Measurements from ENCODE around the gene OTOA.

Gene OTOA

DNA sequence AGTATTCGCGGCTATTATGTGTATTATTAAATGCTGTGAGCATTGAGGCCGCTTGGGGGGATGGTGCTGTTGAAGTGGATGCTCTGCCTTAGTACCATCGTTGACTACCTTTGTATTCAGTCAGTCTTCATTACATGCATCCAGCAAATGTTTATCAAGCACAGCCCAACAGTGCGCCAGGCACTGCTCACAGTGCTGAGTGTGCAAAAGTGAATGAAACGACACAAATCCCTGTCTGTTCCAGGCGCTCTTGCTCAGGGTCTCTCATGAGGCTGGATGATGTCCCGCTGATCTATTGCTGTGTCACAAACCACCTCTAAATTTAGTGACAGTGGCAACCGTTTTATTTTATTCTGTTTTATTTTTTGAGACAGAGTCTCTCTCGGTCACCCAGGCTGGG is 53.8 kb downstream of the OTOA start:
- no peak overlapping the region for H3K4me2 ChIP-seq (ENCODE audit: insufficient read depth, low read length)

DNA sequence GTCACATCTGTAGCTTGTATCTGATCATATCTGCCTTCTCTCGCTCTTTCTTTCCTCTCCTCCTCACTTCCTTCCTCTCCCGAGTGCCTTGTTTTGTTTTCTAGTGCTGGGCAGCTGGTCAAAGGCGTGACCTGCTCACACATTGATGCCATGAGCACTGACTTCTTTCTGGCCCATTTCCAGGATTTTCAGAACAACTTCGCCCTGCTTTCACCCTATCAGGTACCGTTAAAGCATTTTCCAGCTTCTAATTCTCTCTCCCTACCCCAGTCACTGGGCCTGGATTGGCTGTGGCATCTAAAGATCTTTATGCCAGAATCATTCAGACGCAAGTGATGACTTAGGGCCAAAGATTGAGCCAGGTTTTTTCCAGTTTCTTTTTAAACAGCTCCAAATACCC is 55.5 kb downstream of the OTOA start:
- ATAC-seq (ENCODE audit: insufficient read depth, low read depth) (no peak), DNase-seq (no peak)
- no peaks in the 10 kb centered on the region for H3K9me3 ChIP-seq (ENCODE audit: insufficient read depth, low read length, severe bottlenecking)
- H4K20me1 ChIP-seq (ENCODE audit: insufficient read depth, low read length): no peaks in the 10 kb centered on the region
- H3K27ac ChIP-seq (ENCODE audit: low read length): no peak overlapping the region
- no peak overlapping the region for H3K4me2 ChIP-seq (ENCODE audit: insufficient read depth, low read length)
- TF ChIP-seq CTCF (IDR thresholded peaks at IDR 0.05; ENCODE audit: borderline replicate concordance, extremely low read depth, low read length, poor library complexity, severe bottlenecking) (no peak), EZH2 (IDR thresholded peaks at IDR 0.05; ENCODE audit: borderline replicate concordance, low read depth, low read length, severe bottlenecking) (no peak)
- H3K4me3 ChIP-seq (ENCODE audit: low read depth in 1 of 2, low read length in 2 of 2): no peak overlapping the region
- no peaks in the 10 kb centered on the region for H3K79me2 ChIP-seq (ENCODE audit: insufficient read depth, low read length)
- H3K36me3 ChIP-seq (ENCODE audit: insufficient read depth, low read length): no peaks in the 10 kb centered on the region
- no peak overlapping the region for H2AFZ ChIP-seq (ENCODE audit: low read depth, low read length)
- no peak overlapping the region for H3K9ac ChIP-seq (ENCODE audit: low read depth, low read length)
- peaks cover 4% of the 10 kb centered on the region for H3K27me3 ChIP-seq (ENCODE audit: insufficient read depth, low read length, poor library complexity)
- H3K4me1 ChIP-seq (ENCODE audit: insufficient read depth, low read length): no peaks in the 10 kb centered on the region

More for the DNA sequence above, 53.8 kb downstream of the OTOA start:
- Histone ChIP-seq H3K27me3 (ENCODE audit: insufficient read depth, low read length, poor library complexity) (peaks cover 4% of the 10 kb centered on the region), H3K4me3 (ENCODE audit: low read depth in 1 of 2, low read length in 2 of 2) (no peak overlapping the region), H2AFZ (ENCODE audit: low read depth, low read length) (no peak overlapping the region), H3K4me1 (ENCODE audit: insufficient read depth, low read length) (no peaks in the 10 kb centered on the region), H3K27ac (ENCODE audit: low read length) (no peak overlapping the region), H3K9ac (ENCODE audit: low read depth, low read length) (no peak overlapping the region), H4K20me1 (ENCODE audit: insufficient read depth, low read length) (no peaks in the 10 kb centered on the region), H3K36me3 (ENCODE audit: insufficient read depth, low read length) (no peaks in the 10 kb centered on the region), H3K9me3 (ENCODE audit: insufficient read depth, low read length, severe bottlenecking) (no peaks in the 10 kb centered on the region), H3K79me2 (ENCODE audit: insufficient read depth, low read length) (no peaks in the 10 kb centered on the region)
- DNase-seq: no peak
- no peak for ATAC-seq (ENCODE audit: insufficient read depth, low read depth)
- TF ChIP-seq CTCF (IDR thresholded peaks at IDR 0.05; ENCODE audit: borderline replicate concordance, extremely low read depth, low read length, poor library complexity, severe bottlenecking) (no peak), EZH2 (IDR thresholded peaks at IDR 0.05; ENCODE audit: borderline replicate concordance, low read depth, low read length, severe bottlenecking) (no peak)

GRCh38 chr16:21720533-21720932 is 56.8 kb downstream of the OTOA start:
- no peak for ATAC-seq (ENCODE audit: insufficient read depth, low read depth)
- TF ChIP-seq CTCF (IDR thresholded peaks at IDR 0.05; ENCODE audit: borderline replicate concordance, extremely low read depth, low read length, poor library complexity, severe bottlenecking) (no peak), EZH2 (IDR thresholded peaks at IDR 0.05; ENCODE audit: borderline replicate concordance, low read depth, low read length, severe bottlenecking) (no peak)

More at GRCh38 chr16:21720533-21720932, 56.8 kb downstream of the OTOA start:
- Histone ChIP-seq H3K27ac (ENCODE audit: low read length) (no peak overlapping the region), H4K20me1 (ENCODE audit: insufficient read depth, low read length) (no peaks in the 10 kb centered on the region), H3K4me2 (ENCODE audit: insufficient read depth, low read length) (no peak overlapping the region), H3K4me1 (ENCODE audit: insufficient read depth, low read length) (no peaks in the 10 kb centered on the region), H3K9me3 (ENCODE audit: insufficient read depth, low read length, severe bottlenecking) (no peaks in the 10 kb centered on the region), H3K36me3 (ENCODE audit: insufficient read depth, low read length) (no peaks in the 10 kb centered on the region), H3K9ac (ENCODE audit: low read depth, low read length) (no peak overlapping the region), H2AFZ (ENCODE audit: low read depth, low read length) (no peak overlapping the region), H3K79me2 (ENCODE audit: insufficient read depth, low read length) (no peaks in the 10 kb centered on the region), H3K4me3 (ENCODE audit: low read depth in 1 of 2, low read length in 2 of 2) (no peak overlapping the region), H3K27me3 (ENCODE audit: insufficient read depth, low read length, poor library complexity) (peaks cover 4% of the 10 kb centered on the region)
- DNase-seq: no peak
